GM18870 (cell line): ENCODE results near the gene PICK1.
"Not testable (repeated sequence)": the region's sequence is repeated elsewhere in the genome, so short reads cannot be mapped to it uniquely, and the experiment has no call there.

Source experiments
- ATAC-seq: cut with Tn5 transposase; IDR thresholded peaks from one replicate; pipeline ENCODE4 v1.9.1; 2021; ENCODE audit warnings: moderate library complexity; ENCODE audit not compliant: unreplicated experiment

Gene PICK1

DNA sequence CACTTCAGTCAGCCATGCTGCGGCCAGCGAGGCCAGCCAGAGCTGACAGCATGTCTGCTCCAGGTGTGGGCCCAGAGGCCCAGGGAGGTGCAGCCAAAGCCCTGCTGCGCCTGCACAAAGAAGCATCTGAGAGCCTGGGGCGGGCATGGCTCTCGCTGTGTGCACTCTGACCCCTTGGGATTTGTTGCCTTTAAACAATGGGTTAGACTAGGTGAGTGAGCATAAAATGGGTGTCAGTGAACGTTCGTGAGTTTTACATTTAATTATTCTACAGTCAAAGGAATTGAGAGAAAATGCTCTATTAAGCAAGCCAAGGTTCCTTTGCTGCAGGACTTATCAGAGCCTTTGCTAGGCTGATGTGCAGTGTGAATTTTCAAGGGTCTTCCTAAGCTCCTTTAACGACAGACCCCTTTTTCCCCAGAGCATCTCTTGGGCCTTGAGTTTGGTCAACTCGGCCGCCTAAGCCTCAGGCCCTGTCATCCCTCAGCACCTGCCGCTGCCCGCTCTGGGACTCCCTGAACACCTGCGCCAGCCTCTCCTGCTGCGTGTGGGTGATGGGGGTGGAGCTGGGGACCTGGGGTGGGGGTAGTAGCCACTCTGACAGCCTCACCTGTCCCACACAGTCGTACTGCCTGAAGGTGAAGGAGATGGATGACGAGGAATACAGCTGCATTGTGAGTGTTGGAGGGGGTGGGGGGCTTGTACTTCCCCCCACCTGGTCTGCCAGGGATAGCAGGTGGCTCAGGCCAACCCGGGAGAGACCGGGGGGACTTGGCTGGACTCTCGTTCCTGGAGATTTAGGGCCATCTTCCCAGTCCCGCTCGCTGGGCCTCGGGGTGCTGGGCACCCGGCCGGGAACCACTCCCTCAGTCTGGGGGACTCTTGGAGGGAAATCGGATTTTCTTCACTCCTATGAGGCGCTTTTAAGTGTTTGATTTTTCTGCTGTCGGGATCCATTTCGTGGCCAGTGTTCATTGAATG lies 16.2 kb downstream of the PICK1 start:
- ATAC-seq: no peak

DNA sequence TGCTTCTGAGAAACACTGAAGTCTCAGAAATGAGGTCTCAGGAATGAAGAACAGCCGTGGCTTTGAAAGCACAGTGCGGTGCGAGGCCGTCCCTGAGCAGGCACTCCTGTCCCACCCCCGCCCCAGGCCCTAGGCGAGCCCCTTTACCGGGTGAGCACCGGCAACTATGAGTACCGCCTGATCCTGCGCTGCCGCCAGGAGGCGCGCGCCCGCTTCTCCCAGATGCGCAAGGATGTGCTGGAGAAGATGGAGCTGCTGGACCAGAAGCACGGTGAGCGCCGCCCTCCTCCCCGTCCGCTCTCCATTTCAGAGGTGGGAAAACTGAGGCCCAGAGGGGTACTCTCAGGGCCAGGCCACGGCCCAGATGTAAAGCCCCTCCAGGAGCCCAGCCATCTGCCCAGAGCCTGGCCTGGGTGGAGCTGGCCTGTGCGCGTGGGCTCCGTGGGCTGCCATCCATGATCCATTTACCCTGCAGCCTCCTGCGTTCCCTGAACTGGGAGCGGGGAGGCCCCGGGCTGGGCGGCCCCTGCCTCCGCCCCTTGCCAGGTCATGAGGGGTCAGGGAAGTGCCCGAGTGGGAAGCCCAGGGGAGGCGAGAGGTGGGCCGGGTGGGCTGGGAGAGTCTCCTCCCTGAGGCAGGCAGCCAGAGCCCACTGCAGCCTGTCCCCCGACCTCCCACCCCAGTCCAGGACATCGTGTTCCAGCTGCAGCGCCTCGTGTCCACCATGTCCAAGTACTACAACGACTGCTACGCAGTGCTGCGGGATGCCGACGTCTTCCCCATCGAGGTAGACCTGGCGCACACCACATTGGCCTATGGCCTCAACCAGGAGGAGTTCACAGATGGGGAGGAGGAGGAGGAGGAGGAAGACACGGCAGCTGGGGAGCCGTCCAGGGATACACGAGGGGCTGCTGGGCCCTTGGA lies 17.2 kb downstream of the PICK1 start:
- ATAC-seq: no peak

GRCh38 chr22:38075105-38075825 lies 18.1 kb downstream of the PICK1 start:
- ATAC-seq: no peak

- ATAC-seq: no peak
Observed at GRCh38 chr22:38075961-38076360, 18.8 kb downstream of the PICK1 start.

DNA sequence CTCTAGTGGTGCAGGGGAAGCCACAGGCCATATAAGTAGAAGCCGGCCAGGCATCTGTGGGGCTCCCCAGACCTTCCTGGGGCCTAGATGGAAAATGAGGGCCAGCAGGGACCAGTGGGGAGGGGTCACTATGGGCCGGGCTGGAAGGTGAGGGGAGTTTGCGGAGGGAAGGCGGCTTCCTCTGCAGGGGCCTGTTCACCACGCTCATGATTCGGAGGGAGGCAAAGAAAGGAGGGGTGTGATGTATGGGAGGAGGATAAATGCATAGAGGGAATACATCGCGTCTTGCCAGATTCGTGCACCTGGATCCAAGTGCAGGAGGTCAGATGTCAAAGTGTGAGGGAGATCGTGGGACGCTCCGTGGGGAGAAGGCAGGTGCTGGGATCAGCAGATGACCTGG lies 19.9 kb downstream of the PICK1 start:
- no peak for ATAC-seq

DNA sequence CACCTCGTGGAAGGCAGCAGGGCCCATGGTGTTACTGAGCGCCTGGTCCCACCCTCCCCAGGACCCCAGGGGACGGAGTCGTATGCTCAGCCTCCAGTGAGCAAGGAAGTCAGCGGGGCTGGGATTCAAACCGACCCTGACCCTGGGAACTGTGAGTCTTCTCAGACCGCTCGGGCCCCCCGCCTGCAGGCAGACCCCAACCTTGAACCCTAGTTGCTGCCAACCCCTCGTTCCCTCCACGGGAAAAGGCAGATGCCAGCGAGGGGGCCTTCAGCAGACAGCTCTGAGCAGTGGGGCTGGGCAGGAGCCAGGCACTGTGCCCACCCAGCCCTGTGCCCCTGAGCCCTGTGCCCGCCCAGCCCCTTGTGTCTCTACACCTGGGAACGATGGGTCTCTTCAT lies 20.4 kb downstream of the PICK1 start:
- ATAC-seq: no peak

GRCh38 chr22:38078046-38078840 lies 21.0 kb downstream of the PICK1 start:
- no peak for ATAC-seq

DNA sequence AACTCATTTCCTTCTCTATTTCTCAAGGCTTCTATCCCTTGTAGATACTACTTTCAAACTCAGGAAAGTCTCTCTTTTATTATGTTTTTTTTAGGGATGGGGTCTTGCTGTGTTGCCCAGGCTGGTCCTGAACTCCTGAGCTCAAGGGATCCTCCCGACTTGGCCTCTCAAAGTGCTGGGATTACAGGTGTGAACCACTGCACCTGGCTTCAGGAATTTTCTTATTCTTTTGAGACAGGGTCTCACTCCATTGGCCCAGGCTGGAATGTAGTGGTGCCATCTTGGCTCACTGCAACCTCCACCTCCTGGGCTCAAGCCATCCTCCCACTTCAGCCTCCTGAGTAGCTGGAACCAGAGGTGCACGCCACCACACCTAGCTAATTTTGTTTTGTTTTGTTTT lies 22.0 kb downstream of the PICK1 start:
- not testable (repeated sequence) for ATAC-seq

DNA sequence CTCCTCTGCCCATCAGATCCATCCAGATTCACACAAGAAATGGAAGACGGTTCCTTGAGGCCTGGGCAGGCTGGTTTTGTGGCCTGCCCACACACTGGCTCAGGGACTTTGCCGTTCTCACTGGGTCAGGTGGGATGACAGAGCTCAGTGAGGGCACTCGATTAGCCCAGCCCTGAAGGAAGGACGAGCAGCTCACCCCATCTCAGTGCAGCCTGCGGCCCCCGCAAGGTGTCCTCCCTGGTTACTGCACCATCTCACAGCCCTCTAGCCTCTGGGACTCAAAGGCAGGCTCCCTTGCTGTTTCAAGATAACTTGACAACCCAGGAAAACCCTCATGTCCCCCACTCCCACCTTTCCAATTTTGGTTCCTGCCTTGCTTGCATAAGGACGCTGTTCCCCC lies 22.6 kb downstream of the PICK1 start:
- no peak for ATAC-seq

GRCh38 chr22:38080474-38080849 lies 23.3 kb downstream of the PICK1 start:
- no peak for ATAC-seq

DNA sequence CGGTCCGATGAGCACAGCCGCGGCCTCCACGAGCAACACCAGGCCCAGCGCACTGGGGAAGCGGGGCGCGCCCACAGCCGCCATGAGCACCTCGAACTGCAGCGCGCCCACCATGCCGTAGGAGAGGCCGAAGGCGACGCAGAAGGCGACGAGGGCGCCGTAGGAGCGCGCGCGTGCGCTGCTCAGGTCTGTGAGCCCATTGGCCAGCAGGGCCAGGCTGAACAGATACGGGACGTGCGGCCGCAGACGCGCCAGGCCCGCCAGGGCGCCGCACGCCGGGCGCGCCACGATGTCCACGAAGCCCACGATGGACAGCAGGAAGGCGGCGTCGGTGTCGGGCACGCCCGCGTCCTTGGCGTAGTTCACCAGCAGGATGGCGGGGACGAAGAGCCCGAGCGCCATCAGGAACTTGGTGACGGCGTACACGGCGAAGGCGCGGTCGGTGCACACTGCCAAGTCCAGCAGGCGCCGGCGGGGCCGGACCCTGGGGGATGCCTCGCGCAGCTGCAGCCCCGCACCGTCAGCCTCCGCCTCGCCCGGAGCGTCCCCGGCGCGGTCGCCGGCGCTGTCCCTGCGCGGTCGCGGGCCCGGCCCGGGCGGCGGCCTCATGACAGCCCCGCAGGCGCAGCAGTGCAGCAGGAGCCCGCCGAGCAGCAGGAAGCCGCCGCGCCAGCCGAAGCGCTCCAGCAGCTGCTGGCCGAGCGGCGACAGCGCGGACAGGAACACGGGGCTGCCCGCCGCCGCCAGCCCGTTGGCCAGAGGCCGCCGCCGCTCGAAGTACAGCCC lies 23.8 kb downstream of the PICK1 start:
- ATAC-seq: no peak

DNA sequence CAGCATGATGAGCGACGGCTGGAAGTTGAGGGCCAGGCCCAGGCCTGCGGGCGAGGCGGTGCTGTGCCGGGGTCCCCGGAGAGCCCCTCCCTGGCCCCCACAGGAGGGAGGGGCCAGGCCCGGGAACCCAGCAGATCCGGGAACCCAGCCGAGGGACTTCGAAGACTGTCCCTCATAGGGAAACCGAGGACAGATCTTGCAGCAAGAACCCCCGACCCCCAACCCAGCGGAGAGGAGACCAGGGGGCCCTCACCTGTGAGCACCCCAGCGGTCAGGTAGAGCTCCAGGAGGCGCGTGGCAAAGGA lies 24.4 kb downstream of the PICK1 start:
- ATAC-seq: no peak

DNA sequence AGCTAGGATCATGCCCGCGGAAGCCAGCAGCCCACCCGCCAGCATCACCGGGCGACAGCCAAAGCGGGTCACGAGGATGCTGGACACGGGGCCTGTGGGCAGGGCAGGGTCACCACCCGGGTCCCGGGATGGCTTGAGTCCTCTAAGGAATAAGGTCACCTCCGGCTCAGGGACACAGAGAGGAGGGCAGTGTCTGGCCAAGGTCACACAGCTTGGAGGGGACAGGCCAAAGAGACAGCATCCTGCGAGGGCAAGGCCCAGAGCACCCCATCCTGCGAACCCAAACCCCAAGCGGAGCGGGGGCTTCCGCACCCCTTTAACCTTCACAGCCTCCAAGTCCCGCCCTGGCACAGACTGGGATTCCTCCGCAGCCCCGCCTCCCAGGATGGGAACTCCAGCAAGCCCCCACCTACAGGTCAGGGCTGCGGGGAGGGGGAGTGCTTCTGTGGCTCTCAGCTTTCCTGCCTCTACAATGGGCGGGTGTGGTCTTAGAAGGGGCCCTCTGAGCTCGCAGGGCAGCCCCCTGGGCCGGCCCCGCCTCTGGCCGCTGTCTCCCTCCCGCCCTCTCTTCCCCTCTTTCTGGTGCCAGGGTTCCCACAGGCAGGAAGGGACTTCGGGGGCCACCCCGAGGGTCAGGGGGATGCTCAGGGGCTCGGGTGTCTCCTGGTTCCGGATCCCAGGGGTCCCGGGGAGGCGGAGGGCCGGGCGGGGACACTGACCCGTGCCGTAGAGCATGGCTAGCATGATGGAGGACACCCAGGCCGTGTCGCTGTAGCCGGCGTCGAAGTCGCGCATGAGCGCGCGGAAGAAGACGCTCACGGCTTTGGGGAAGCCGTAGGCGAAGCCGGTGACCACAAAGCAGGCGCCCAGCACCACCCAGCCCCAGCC lies 25.0 kb downstream of the PICK1 start:
- no peak for ATAC-seq

GRCh38 chr22:38082986-38083710 lies 25.9 kb downstream of the PICK1 start:
- ATAC-seq: no peak

- no peak for ATAC-seq
Observed at GRCh38 chr22:38083931-38084631, 26.9 kb downstream of the PICK1 start, which contains the start of gene SLC16A8. Gene SLC16A8, minus strand, starts transcription at chr22:38084184. Its CDS starts 1,311 bp downstream, at chr22:38082873.

DNA sequence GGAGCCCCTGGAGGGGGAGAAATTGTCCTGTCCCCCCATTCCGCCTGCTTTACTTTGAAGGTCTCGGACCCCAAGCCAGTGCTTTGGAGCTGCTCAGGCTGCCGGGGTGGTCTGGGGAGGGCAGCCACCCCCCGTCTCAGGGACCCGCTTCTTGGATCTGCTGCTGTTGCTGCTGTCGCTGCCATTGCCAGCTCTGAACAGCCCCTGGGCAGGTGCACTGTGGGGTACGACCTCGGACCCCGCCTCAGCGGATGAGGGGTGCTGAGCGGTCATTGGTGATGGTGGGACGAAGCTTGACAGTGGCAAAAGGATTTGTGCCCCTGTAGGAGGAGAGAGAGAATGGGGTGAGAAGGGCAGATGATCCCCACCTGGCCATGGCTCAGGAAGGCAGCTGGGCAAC lies 27.9 kb downstream of the PICK1 start:
- ATAC-seq: no peak

GRCh38 chr22:38085501-38085900 lies 28.3 kb downstream of the PICK1 start:
- ATAC-seq: no peak
